Stimulated activated CD8-positive, alpha-beta memory T cell treated with anti-CD3 and anti-CD28 coated beads, Interleukin-4, amount 100 ng/mL, for 4 hours (primary cell): ENCODE results near the gene TSPOAP1.

Experiments used
- DNase-seq, 2 donors: peaks; one replicate each; pipeline ENCODE4 v3.0.0-alpha.2; 2020; ENCODE audit warnings: low read depth in 2 of 2, low spot score in 1 of 2

The TSPOAP1 gene

DNA sequence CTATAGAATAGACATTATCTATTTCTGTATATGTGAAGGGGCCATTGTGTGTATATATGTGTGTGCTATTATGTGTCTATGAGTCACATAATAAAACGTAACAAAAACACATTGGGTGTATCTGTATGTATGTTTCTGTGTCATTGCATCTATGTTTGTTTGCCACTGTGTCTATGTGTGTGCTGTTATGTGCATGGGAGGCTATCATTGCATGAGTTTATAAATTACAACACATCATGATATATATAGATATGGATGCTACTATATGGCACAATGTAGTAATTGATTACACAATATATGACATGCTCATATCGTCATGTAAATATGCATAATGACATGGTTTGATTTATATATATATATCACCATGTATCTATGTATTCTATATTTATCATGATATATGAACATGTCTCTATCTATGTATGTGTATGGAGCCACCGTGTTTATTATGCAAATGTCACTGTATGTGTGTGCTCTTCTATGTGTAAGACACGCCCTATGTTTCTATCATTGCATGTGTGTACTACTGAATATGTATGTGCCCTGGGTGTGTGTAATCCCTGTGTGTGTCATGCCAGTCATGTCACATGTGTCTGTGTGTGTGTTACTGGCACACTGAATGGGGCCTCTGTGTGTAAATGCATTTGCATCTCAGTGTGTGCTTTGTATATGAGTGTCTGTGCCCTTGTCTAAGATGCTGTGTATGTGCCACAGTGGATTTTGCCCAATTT lies 1.4 kb upstream of the TSPOAP1 start:
- DNase-seq, result no peak

DNA sequence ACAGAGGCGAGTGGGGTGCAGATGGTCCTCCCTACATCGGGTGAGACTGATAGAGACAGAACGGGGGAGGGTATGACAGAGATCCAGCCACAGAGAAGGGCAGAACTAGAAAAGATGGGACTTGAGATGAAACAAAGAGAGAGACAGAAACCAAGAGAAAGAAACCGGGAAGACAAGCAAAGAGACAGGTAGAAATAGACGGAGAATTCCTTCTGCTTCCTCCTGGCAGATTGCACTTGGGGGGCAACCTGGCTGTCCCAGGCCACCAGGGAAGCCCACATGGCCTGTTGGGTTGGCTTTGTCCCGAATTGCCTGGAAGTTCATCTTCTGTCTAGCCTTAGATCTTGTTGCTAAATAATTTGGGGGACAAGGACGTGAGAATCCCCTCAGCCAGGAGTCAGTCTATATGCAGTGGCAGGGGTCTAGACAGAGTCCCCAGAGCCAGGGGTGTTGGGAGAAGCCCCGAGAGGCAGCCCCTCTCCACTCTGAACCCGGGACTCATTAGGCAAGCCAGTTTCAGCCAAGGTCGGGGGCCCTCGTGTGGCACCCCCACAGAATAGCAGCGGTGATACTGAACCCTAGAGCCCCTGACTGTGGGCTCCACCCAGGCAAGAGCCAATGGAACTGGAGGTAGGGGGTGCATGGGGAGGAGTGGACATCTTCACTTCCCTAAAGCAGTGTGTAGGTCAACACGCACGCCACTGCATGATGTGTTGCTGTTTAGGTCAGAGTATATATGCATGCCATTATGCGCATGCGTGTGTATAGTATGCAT lies 627 bp upstream of the TSPOAP1 start:
- peak; percentile 76 to 82 for DNase-seq

DNA sequence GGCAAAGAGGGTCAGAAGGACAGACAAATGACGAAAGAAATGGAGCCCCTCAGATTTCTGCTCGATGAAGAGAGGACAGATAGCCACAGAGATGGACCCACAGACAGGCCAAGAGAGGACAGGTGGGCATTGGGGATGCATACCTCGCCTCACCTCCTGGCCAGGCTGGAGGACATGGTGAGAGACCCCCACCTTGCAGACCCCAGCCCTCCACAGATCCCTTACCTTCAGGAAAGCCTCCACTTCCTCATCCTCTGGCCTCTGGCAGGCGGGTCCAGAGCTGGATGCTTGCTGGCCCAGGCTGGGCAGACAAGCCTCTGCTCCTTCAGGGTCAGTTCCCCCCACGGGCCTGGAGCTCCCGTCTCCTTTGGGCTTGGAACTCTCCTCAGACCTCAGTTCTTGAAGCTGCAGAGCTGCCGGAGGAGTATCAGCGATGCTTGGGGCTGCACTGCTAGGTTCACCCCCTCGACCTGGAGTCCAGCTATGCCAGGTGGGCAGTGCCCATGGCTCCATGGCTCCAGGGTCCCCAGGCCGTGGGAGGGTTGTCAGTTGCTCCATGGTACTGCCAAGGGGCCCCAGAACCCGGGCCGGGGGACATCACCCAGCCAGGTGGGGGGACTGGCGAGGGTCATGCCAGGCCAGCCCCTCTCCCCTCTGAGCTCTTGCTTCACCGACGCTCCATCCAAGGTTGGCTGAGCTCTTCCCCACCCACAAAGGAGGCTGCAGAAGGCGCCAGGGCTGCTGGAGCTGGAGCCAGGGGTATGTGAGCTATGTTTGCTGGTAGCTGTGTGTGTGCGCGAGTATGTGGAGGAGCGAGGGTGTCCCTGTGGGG lies 1.0 kb downstream of the TSPOAP1 start:
- no peak for DNase-seq

DNA sequence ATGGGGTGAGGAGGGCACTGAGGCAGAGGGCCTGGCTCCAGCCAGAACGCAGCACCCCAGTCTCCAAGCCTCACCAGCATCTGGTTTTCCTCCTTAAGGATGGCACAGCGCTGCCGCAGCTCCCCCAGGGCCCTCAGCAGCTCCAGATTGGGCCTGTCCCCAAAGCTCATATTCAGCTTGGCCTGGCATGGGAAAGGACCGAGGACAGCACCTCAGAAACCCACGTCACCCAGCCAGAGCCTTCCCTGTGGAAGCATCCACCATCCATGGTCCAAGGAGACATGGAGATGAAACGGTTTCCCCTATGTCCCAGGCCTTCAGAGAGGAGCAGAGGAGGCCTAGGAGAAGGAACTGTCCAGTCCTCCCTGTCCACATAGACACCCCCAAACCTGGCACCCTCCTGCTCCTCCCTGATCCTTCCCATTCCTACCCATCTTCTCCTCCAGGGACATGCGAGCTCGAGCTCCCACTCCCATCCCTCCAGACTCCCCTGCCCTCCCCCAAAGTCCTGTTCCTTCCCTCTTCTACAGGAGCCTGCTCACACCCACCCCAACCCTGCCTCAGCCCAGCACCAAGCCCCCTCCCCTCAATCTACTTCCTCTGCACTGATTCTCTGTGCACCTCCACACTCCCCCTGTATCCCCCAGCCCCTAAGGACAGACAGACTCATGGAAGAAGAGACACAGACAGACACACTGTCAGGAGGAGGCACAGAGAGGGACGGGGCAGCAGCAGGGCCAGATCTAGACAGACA lies 1.8 kb downstream of the TSPOAP1 start:
- no peak for DNase-seq

DNA sequence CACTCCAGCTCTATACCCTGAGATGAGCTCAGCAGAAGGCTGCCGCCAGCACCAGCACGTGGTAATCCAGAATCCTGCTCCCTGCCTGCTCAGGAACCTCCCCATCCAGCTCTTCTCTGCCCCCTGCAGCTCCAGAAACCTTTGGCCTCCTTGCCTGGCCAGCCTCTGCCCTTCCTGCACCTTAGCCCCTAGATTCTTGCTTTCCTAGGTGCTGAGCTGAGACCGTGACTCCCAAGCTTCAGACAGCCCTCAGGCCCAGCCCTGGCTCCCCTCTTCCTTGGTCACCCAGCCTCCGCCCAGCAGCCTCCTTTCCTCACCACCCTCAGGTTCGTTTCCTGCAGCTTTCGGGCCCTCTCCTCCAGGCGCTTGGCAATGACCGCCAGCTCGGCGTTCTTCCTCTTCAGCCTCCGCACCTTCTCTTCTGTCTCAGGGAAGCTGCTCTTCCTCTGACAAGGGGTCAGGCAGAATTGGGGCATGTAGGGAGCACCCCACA lies 2.6 kb downstream of the TSPOAP1 start:
- DNase-seq, result no peak

DNA sequence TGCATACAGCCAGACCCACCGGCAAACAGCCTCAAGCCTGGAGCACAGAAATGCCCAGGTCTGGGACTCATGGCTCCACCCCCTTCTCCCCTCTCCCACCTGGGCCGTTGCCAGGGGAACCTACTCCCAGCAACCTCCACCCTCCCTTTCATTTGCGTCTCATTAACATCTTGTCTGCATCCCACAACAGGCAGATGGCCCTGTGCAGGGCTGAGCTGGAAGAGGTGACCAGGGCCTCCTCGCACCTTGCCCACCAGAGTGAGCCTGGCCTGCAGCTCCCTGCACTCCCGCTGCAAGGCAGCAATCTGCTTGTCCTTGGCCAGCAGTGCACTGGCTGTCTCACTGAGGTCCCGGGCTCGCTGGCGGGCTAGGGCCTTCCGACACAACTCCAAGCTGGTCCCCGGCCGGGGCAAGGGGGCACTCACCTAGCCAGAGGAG lies 3.3 kb downstream of the TSPOAP1 start:
- DNase-seq, result no peak

DNA sequence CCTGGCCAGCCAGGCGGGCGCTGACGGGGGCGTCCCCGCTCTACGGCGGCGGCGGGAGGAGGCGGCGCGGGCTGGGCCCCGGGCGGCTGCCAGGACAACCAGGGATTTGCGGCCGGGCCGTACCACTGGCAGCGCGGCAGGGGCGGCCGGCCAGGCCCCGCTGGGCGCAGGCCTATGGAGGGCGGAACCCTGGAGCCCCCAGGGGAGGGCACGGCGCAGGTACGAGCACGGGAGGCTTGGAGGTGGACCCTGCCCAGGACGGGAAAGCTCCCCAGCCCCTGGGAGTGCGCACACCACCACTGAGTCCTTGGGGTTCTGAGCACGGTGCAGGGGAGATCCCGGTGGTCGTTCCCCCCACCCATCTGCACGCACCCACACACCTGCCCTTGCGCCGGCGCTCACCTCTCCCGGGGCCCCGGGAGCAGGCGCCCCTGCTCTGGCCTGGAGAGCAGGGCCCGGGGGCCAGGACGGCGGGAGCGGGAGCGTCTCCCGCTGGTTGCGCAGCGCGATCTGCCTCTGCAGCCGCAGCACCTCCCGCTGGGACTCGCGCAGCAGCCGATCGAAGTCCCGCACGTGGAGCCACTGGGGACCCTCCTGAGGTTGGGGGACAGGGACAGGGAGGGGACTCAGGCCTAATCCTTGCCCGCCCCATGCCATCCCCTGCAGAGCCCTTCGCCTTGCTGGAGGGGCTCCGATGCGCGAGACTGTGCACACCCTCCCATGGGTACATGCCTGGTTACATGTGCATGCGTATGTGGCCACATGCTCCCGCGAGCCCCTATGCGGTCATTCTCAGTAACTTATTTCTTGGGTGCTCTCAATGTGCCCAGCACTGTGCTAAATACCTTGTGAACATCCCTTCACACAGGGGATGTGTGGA lies 3.9 kb downstream of the TSPOAP1 start:
- no peak for DNase-seq

DNA sequence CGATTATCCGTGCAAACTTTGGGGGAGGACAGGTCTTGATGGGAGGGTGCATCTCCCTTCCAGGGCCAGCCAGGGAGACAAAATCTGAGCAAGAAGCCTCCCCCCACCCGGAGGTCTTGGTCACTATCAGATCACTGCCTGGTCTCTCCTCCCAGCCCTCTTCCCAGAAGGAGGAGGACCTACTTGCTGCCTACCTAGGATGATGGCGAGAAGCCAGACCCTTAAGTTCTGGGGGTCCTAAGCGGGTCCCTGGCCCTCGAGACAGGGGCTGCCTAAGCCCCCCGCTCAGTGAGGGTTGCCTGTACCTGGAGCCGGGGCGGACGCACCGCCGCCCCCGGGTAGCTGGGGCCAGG lies 4.6 kb downstream of the TSPOAP1 start:
- DNase-seq, result no peak

DNA sequence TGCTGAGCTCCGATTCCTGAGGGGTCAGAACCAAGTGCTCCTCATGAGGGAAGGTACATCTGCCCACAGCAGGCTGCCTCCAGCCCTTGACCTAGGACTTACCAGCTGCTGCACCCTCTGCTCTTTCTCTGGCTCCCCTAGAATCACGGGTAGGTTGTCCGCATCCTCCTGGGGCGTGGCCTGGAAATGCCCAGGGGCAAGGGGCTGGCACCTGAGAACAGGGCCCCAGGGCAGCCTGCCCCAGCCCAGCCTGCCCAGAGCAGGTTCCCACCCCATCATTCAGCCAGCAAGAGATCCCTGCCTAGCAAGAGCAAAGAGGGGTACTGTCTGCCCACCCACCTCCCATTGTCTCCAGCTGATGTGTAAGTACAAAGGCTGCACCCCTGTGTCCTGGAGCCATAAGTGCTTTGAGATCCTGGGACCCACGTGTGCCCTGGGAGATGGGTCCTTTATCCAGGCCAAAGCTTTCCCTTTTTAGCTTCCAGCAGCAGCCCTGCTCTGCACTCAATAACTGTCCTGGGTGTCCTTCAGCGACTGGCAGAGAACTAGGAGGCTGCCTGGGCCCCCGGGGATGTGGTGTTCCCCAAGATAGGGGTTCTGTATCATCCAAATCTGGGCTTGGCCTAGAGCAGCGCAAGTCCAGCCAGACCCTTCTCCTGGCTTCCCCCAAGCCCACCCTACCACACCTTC lies 5.1 kb downstream of the TSPOAP1 start:
- no peak for DNase-seq

DNA sequence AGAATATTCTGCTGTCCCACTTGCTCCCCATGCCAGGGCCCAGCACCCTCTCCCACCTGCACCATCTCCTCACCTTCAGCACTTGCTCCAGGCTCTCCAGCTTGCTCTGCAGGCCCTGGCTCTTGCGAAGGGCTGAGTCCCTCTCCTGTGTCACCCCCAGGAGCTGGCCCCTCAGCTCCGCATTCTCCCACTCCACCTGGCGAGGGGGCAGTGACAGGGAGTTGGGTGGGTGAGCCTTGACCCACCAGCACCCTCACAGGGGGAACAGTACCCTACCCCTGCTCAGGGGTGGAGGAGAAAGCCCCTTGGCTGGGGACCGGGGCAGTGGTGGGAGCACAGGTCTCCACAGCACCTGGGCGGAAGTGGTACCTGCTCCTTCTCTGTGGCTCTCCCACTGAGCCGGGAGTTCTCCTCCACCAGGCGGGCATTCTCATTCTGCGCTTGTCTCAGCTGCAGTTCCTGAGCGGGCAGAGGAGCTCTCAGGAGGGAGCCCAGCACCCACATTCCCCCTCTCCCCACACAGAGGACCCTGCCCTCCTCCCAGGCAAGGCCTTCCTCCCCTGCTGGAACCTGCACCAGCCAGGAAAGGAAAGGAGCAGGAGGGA lies 5.9 kb downstream of the TSPOAP1 start:
- no peak for DNase-seq

DNA sequence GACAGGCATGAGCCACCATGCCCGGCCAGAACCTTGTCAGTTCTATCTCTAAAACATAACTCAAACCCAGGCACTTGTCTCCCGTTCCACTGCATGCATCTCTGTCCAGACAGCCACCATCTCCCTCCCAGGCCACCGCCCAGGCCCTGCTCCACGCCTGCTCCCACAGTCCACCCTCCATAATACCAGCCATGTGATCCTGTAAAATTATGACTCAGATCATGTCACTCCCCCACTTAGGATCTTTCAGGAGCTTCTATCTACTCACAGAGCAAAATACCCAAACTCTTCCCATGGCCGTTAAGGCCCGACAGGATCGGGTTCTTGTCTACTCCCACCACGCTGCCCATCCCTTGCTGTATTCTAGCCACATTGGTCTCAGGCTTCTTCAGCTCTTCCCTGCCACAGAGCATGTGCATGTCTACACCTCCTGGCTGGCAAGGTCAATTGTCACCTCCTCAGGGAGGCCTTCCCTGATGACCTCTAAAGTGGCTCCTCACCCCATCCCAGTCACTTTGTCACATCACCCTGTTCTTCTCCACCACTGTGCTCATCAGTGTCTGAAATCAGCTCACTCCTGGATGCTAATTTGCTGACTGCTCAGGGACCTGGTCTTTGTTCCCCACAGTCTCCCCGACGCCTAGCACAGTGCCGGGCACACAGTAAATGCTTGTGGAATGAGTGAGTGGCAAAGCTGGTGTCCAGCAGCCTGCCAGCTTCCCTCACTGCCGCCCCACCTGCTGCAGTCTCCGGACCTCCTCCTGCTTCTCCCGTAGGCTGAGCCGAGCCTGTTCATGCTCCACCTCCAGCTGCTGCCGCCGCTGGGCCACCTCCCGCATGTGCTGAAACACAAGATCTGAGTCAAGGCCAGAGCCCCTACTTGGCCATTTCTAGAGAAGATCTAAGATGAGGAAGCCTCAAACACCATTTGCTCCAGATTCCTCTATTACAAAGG lies 6.7 kb downstream of the TSPOAP1 start:
- no peak for DNase-seq

DNA sequence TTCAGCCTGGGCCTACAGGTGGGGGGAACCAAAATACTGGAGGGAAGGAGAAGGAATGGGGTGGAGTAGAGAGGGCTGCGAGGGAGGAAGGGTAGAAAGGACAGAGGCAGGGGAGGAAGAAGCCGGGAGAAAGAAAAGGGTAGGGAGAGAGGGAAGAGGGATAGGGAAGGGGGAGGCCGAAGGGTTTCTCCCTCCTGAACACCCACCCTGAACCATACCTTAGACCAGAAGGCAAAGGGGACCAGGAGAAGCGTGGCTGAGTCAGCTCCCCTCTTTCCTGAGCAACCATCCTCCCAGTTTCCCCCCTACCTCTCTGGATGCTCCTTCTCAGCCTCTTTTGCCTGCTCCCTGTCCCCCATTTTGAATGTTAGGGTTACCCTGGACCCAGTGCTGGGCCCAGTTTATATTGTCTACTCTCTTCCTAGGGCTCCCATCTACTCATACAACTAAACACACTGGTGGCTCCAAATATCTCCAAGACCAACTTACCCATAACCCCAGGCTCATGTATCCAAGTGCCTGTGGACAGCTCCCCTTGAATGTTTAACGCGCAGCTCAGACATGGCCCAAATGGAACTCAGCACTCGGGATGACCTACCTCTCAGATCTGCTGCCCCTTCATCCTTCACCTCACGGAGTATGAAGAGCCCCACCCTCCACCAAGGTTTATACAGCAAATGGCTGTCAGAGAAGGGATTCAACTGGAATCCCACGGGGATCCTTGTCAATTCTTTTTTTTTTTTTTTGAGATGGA lies 7.8 kb downstream of the TSPOAP1 start:
- no peak for DNase-seq

DNA sequence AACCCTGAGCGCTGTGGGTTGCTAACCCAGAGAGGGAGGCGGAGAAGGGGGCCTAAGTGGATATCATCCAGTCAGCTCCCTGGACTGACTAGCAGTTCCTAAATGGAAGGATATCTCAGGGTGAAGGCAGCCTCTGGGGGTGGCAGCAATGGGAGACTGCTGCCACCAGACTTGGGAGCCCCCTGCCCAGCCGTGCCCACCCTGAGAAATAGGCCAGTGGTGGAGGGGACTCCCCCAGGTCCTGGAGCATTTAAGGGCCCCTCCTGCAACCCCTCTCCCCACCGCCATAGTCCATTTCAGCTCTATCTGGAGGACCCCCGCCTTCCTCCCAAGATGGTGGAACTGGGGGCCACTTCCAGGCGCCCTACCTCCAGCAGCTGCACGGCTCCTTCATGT lies 8.4 kb downstream of the TSPOAP1 start:
- DNase-seq, result no peak

DNA sequence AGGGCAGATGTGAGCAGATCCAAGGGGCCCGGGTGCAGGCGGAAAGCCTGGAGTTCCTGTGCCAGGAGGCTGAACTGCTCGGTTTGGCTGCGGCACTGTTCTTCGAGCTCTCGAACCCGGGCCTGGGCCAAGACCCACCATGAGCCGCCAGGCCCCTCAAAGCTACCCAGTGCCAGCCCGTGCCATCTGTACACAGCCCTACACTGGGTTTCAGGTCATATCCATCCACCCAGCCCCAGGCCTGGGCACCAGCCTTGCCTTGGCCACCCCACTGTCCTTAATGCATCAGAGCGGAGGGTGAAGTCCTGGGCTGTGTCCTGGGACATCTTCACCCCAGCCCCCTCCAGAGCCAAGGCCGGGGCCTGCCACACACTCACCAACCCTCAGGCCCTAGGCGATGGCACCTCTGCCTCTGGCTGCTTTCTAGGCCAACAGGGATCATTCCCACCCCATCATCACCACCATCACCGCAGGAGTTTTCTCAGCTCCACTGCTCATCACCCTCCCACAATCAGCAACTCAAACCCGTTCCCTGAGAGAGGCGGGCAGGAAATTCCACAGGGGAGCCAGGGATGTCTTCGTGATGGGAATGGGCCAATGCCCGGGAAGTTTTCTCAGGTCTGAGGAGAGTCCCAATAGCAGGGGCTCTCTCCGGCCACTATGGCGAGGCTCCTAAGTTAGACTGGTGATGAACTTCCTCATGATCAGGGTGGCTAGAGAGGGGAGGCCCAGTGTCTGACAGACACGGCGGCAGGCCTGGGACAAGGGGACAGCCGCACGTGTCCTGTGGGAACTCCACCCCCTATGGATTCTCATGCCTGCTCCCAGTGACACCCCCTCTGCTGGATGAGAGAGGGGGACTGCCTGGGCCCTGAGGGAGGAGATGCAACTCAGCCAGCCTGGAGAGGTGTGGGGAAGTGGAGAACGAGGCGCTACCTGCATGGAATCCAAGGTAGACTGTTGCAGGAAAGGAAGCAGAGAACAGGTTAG lies 9.1 kb downstream of the TSPOAP1 start:
- DNase-seq, result no peak

DNA sequence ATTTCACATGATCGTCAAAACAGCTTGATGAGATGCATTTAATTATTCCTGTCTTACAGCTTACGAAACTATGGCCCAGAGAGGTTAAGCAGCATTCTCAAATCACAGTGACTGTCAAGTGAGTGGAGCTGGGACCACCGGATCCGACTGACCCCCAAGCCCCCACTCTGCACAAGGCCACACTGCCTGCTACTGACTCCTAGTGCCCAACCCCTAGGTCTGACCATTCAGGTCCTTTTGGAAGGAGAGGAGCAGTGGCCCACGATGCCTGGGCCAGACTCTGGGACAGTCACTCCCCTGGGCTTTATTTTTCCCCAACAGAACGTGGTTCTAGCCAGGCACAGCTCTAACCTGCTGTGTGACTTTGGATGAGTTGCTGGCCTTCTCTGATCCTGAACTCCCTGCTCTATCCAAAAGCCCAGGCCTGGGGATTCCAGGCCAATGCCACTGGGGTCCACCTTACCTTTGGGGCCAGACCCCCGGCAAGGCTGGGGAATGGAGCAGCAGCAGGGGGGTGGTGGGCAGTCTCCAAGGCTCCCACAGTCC lies 9.9 kb downstream of the TSPOAP1 start:
- DNase-seq, result no peak

DNA sequence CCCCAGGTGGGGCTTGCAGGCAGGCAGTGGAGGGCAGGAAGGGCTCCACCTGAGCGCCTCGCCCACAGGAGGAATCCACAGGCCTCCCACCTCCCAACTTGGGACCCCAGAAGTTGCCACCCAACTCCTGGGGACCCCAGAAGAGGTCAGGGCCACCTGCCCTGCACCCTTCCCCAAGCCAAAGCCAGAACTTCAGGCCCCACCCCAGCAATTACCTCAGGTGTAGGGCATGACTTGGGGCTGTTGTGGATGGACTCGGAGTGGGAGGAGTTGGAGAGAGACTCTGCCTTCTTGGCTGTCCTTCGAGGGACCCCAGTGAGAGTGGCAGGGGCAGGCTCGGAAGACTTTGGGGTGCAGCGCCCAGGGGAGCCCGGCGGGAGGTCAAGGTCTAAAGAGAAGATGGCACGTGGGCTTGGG lies 10.5 kb downstream of the TSPOAP1 start:
- no peak for DNase-seq
